Placental pericyte (primary cell): Measurements from ENCODE around the gene SERPINA1. TPM values are rescaled to one million over a fixed set of nuclear protein-coding genes. Genes with fewer than 3 reads are reported as not detected.

Experiments
- total RNA-seq: library from RNA; depleted of rRNA; stranded (reverse); fragments of >200 nt; gene quantifications from 2 replicates; pipeline ENCODE4 v1.2.3, GENCODE V29; 2012

SERPINA1 gene
- total RNA-seq: 0.22 TPM in 1 of 2 replicates, not detected in the other

DNA sequence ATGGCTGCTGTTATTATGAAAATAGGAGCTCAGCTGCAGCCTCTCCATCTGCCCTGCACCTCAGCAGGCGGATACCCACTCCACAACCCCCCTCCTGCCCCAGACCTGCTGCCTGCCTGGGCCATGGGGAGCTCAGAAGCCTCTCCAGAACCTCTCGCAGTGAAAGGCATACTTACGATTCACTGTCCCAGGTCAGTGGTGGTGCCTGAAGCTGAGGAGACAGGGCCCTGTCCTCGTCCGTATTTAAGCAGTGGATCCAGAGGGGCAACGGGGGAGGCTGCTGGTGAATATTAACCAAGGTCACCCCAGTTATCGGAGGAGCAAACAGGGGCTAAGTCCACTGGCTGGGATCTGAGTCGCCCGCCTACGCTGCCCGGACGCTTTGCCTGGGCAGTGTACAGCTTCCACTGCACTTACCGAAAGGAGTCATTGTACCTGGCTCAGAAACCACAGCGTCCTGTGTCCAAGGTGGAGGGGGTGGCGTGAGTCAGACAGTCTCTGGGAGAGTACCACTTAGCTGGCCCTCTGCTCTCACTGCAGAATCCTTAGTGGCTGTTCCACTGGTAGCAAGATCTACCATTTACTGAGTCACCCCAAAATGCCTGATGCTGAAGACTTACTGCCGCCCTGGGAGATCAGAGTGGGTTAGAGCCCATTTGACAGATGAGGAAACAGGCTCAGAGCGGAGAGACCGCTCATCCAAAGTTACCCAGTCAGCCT lies at the start of gene SERPINA1:
Gene SERPINA1 (minus strand): TSS at position 219 of the 720 bp plus-strand sequence. CDS start 5,365 bp downstream, outside the sequence.

DNA sequence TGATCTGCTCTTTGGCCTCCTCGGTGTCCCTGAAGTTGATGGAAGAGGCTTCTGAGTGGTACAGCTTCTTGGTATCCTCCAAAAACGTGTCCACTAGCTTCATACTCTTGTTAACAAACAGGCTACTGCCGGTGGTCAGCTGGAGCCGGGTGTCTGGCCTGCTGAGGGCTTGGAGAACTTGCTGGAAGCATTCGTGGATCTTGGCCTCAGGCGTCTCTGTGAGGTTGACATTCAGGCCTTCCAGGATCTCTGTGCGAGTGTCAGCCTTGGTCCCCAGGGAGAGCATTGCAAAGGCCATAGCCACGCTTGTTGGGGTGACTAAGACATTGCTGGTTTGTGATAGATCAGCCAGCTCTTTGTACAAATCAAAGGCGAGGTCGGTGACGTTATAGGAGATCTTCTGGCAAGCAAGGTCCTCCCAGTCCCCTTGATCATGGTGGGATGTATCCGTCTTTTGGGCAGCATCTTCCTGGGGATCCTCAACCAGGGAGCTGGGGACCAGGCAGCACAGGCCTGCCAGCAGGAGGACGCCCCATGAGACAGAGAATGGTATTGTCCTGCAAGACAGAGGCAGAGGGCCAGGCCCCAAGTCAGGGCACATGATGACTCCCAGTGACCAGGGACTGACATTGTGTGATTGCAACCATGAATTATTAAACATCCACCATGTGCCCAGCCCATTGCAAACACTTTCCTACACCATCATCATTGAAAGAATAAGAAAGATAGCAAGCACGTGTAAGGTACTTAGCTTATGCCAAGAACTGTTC lies 22.1 kb downstream of the SERPINA1 start, which contains the start of gene SERPINA2:
Gene SERPINA2 (minus strand): TSS at position 553 of the 770 bp plus-strand sequence.

Other genes starting within 250 kb of the SERPINA1 start
- 0.43 and 0.88 TPM in 2 replicates for gene PPP4R4, start 214.3 kb downstream of the SERPINA1 start, total RNA-seq
- gene SERPINA10, start 95.3 kb downstream of the SERPINA1 start, total RNA-seq: not detected in 2 replicates
- gene SERPINA6, start 65.3 kb downstream of the SERPINA1 start, total RNA-seq: not detected in 2 replicates
- gene SERPINA2, start 21.9 kb downstream of the SERPINA1 start, total RNA-seq: not detected in 2 replicates
- gene SERPINA11, start 64.2 kb upstream of the SERPINA1 start, total RNA-seq: not detected in 2 replicates
- 0.43 TPM in 1 of 2 replicates, not detected in the other for gene SERPINA9, start 87.6 kb upstream of the SERPINA1 start, total RNA-seq
- not detected in 2 replicates for gene SERPINA12, start 120.9 kb upstream of the SERPINA1 start, total RNA-seq
- gene SERPINA4, start 172.8 kb upstream of the SERPINA1 start, total RNA-seq: not detected in 2 replicates
- gene SERPINA5, start 192.8 kb upstream of the SERPINA1 start, total RNA-seq: not detected in 2 replicates
- gene SERPINA3, start 223.8 kb upstream of the SERPINA1 start, total RNA-seq: under 0.01 and 0.14 TPM in 2 replicates